Caco-2 (cell line): Measurements from ENCODE around the gene TXNRD2. TPM values are rescaled to one million over a fixed set of nuclear protein-coding genes. Genes with fewer than 3 reads are reported as not detected.

Source experiments
- BruUV-seq: library from RNA; stranded (reverse); fragments of 400-500 nt; replicated peaks from 2 replicates; lab custom pipeline; 2021; lab: Mats Ljungman, UMichigan
- CTCF ChIA-PET: fragments of 300-600 bp; sonication (Branson Sonifier 250); formaldehyde crosslinking; loops from one replicate; lab custom pipeline; 2022; ENCODE audit warnings: antibody characterized with exemption; lab: Charles Lee
- POLR2A ChIA-PET: fragments of 300-600 bp; sonication (Branson Sonifier 250); formaldehyde crosslinking; loops from one replicate; lab custom pipeline; 2022; ENCODE audit warnings: antibody characterized with exemption; lab: Charles Lee
- DNase-seq, 2 experiments: peaks; one replicate each; pipeline versions ENCODE4 v3.0.0 to v3.0.0-alpha.2; 2020 to 2022
- H3K27me3 ChIP-seq: replicated peaks from 2 replicates; pipeline ENCODE4 v1.6.0; 2011; ENCODE audit warnings: low read length; ENCODE audit not compliant: control insufficient read depth, insufficient read depth
- H3K36me3 ChIP-seq: 2 replicates; pipeline ENCODE4 v1.5.1; 2011; ENCODE audit warnings: low read length; ENCODE audit not compliant: control insufficient read depth, insufficient read depth
- H3K4me1 ChIP-seq: fragments of 250-450 bp; sonication (Bioruptor Pico); 2 replicates; pipeline ENCODE4 v1.5.1; 2020; ENCODE audit warnings: mild to moderate bottlenecking
- H3K4me3 ChIP-seq: 2 replicates; pipeline ENCODE4 v1.5.1; 2011; ENCODE audit warnings: low read depth, mild to moderate bottlenecking, control low read depth, low read length
- H3K9me3 ChIP-seq: fragments of 250-450 bp; sonication (Bioruptor Pico); 2 replicates; pipeline ENCODE4 v1.5.1; 2020; ENCODE audit warnings: mild to moderate bottlenecking, moderate library complexity
- H3K27ac Mint-ChIP-seq: one replicate; pipeline ENCODE4 v1.8.0; 2022; ENCODE audit warnings: mixed read lengths; ENCODE audit not compliant: unreplicated experiment
- H3K27me3 Mint-ChIP-seq: one replicate; pipeline ENCODE4 v1.8.0; 2022; ENCODE audit warnings: mixed read lengths; ENCODE audit not compliant: insufficient read depth, unreplicated experiment
- H3K36me3 Mint-ChIP-seq: one replicate; pipeline ENCODE4 v1.8.0; 2022; ENCODE audit warnings: mild to moderate bottlenecking, mixed read lengths; ENCODE audit not compliant: insufficient read depth, unreplicated experiment
- H3K4me1 Mint-ChIP-seq: one replicate; pipeline ENCODE4 v1.8.0; 2022; ENCODE audit warnings: low read depth, mixed read lengths; ENCODE audit not compliant: unreplicated experiment
- H3K4me3 Mint-ChIP-seq: one replicate; pipeline ENCODE4 v1.8.0; 2022; ENCODE audit warnings: mild to moderate bottlenecking, moderate library complexity, mixed read lengths; ENCODE audit not compliant: unreplicated experiment
- H3K9me3 Mint-ChIP-seq: one replicate; pipeline ENCODE4 v1.8.0; 2022; ENCODE audit warnings: mixed read lengths; ENCODE audit not compliant: unreplicated experiment
- intact Hi-C: fragments of 100-400 bp; cut with micrococcal nuclease; formaldehyde crosslinking; loops from one replicate; pipeline ENCODE4 v1.10.0; 2022; ENCODE audit not compliant: unreplicated experiment
- total RNA-seq: library from RNA; stranded (reverse); gene quantifications from 2 replicates; pipeline ENCODE4 v1.2.3, GENCODE V29; 2022
- TF ChIP-seq, protein P1 (sequence below), 2 experiments: fragments of 200-600 bp in 1 of 2; IDR thresholded peaks; 1 replicate in 1 of 2; 2 replicates in 1 of 2; pipeline versions ENCODE4 v1.5.1 to v1.8.0; 2011 to 2022; ENCODE audit warnings: antibody characterized with exemption in 1 of 2, control low read depth in 1 of 2, inconsistent platforms in 1 of 2, low read depth in 1 of 2, low read length in 1 of 2, mild to moderate bottlenecking in 1 of 2, moderate library complexity in 1 of 2; ENCODE audit not compliant: insufficient read depth in 1 of 2, severe bottlenecking in 1 of 2, unreplicated experiment in 1 of 2

Gene TXNRD2
- total RNA-seq, 1 experiment from 2014 or later: 44.8 TPM

- H3K27me3 ChIP-seq: no peaks in the 10 kb centered on the region
- Mint-ChIP-seq H3K27me3 (no peaks in the 10 kb centered on the region), H3K27ac (no peak overlapping the region), H3K4me1 (no peaks in the 10 kb centered on the region), H3K9me3 (no peaks in the 10 kb centered on the region), H3K36me3 (peaks cover 33% of the 10 kb centered on the region), H3K4me3 (no peak overlapping the region)
- no peaks in the 10 kb centered on the region for H3K9me3 ChIP-seq
- intact Hi-C loops: no loop called here
- BruUV-seq: no TSS peak
- no peaks in the 10 kb centered on the region for H3K4me1 ChIP-seq
- POLR2A ChIA-PET: no interaction called here
- DNase-seq: no peak
- TF ChIP-seq, protein P1, sequence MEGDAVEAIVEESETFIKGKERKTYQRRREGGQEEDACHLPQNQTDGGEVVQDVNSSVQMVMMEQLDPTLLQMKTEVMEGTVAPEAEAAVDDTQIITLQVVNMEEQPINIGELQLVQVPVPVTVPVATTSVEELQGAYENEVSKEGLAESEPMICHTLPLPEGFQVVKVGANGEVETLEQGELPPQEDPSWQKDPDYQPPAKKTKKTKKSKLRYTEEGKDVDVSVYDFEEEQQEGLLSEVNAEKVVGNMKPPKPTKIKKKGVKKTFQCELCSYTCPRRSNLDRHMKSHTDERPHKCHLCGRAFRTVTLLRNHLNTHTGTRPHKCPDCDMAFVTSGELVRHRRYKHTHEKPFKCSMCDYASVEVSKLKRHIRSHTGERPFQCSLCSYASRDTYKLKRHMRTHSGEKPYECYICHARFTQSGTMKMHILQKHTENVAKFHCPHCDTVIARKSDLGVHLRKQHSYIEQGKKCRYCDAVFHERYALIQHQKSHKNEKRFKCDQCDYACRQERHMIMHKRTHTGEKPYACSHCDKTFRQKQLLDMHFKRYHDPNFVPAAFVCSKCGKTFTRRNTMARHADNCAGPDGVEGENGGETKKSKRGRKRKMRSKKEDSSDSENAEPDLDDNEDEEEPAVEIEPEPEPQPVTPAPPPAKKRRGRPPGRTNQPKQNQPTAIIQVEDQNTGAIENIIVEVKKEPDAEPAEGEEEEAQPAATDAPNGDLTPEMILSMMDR (IDR thresholded peaks at IDR 0.05; ENCODE audit: insufficient read depth in 1 of 2, low read depth in 1 of 2, low read length in 1 of 2, severe bottlenecking in 1 of 2, unreplicated experiment in 1 of 2): no peak
- CTCF ChIA-PET: no interaction called here
- H3K4me3 ChIP-seq: no peak overlapping the region
- no peaks in the 10 kb centered on the region for H3K36me3 ChIP-seq
These were observed 24.1 kb downstream of the TXNRD2 start for GRCh38 chr22:19917389-19918138.

DNA sequence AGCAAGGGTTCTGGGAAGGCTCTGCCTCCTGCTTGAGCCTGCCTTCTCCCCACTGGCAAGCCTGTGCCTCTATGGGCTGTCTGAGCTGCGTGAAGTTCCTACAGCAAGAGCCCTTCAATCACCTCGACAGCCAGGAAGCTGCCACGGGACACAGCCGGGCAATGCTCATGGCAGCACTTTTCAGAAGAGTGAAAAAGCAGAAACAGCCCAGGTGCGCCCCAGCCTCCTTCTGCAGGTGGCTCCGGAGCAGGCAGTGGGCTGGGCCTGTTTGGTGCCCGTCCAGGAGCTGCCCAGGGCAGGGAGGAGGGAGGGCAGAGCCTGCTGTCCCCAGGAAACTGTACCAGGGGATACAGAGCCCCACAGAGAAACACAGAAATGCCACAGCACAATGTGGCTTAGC is 24.7 kb downstream of the TXNRD2 start:
- peaks cover 33% of the 10 kb centered on the region for H3K36me3 Mint-ChIP-seq

GRCh38 chr22:19916006-19916405 is 25.6 kb downstream of the TXNRD2 start:
- TF ChIP-seq, protein P1 (IDR thresholded peaks at IDR 0.05; ENCODE audit: insufficient read depth in 1 of 2, low read depth in 1 of 2, low read length in 1 of 2, severe bottlenecking in 1 of 2, unreplicated experiment in 1 of 2): no peak
- ChIA-PET POLR2A (no interaction called here), CTCF (interaction anchor here (1.1 kb wide), 1 partner anchor 186 kb away, joined by 3 read pairs; no protein-coding TSS in a partner anchor)
- H3K9me3 ChIP-seq: no peaks in the 10 kb centered on the region
- Mint-ChIP-seq H3K27me3 (no peaks in the 10 kb centered on the region), H3K9me3 (no peaks in the 10 kb centered on the region), H3K27ac (no peak overlapping the region), H3K4me3 (no peak overlapping the region), H3K36me3 (peaks cover 33% of the 10 kb centered on the region), H3K4me1 (no peaks in the 10 kb centered on the region)
- H3K36me3 ChIP-seq: no peaks in the 10 kb centered on the region
- no peaks in the 10 kb centered on the region for H3K27me3 ChIP-seq
- no peak overlapping the region for H3K4me3 ChIP-seq
- no peak for DNase-seq
- intact Hi-C loops: no loop called here
- no peaks in the 10 kb centered on the region for H3K4me1 ChIP-seq
- BruUV-seq: no TSS peak

More for the DNA sequence above, 24.7 kb downstream of the TXNRD2 start:
- H3K27me3 ChIP-seq: no peaks in the 10 kb centered on the region
- Mint-ChIP-seq H3K4me3 (no peak overlapping the region), H3K4me1 (no peaks in the 10 kb centered on the region), H3K9me3 (no peaks in the 10 kb centered on the region), H3K27ac (no peak overlapping the region), H3K27me3 (no peaks in the 10 kb centered on the region)
- DNase-seq: no peak
- no peaks in the 10 kb centered on the region for H3K36me3 ChIP-seq
- intact Hi-C loops: no loop called here
- H3K4me1 ChIP-seq: no peaks in the 10 kb centered on the region
- BruUV-seq: no TSS peak
- TF ChIP-seq, protein P1 (IDR thresholded peaks at IDR 0.05; ENCODE audit: insufficient read depth in 1 of 2, low read depth in 1 of 2, low read length in 1 of 2, severe bottlenecking in 1 of 2, unreplicated experiment in 1 of 2): no peak
- no peak overlapping the region for H3K4me3 ChIP-seq
- CTCF ChIA-PET: interaction anchor here (1.1 kb wide), 1 partner anchor 187 kb away, joined by 3 read pairs; no protein-coding TSS in a partner anchor
- POLR2A ChIA-PET: no interaction called here
- H3K9me3 ChIP-seq: no peaks in the 10 kb centered on the region
